ENCODE data around the gene DEFB119. TPM values are rescaled to one million over a fixed set of nuclear protein-coding genes. Genes with fewer than 3 reads are reported as not detected.

DEFB119 gene
- total RNA-seq, 1 donor, result not detected

- no peak within 1 kb of the TSS for H2AFZ ChIP-seq (ENCODE audit: low read length)
- no peaks in the 10 kb centered on the region for H3K79me2 ChIP-seq (ENCODE audit: insufficient read depth, low read length)
These were observed 15.7 kb upstream of the DEFB119 start, which contains the start of gene DEFB121 for GRCh38 chr20:31406115-31406514. DEFB121 (minus strand) TSS chr20:31406215; CDS start chr20:31406152, 63 bp downstream.

GRCh38 chr20:31403886-31404285 lies 13.5 kb upstream of the DEFB119 start:
- no peaks in the 10 kb centered on the region for H3K4me1 ChIP-seq (ENCODE audit: insufficient read depth, low read length)
- no peaks in the 10 kb centered on the region for H4K20me1 ChIP-seq (ENCODE audit: insufficient read depth, low read length)
- no peaks in the 10 kb centered on the region for H3K79me2 ChIP-seq (ENCODE audit: insufficient read depth, low read length)
- no peak overlapping the region for H3K4me2 ChIP-seq (ENCODE audit: insufficient read depth, low read length)
- H3K27me3 ChIP-seq (ENCODE audit: insufficient read depth, low read length), result no peaks in the 10 kb centered on the region
- no peak overlapping the region for H2AFZ ChIP-seq (ENCODE audit: low read length)
- no peaks in the 10 kb centered on the region for H3K9me3 ChIP-seq (ENCODE audit: low read depth, low read length)
- no peak overlapping the region for H3K4me3 ChIP-seq (ENCODE audit: insufficient read depth, low read length)
- no peak for DNase-seq (ENCODE audit: insufficient read length, low spot score, missing footprints)
- no peaks in the 10 kb centered on the region for H3K36me3 ChIP-seq (ENCODE audit: insufficient read depth, low read length)
- H3K27ac ChIP-seq (ENCODE audit: low read depth, low read length), result no peak overlapping the region
- TF ChIP-seq, protein P1, sequence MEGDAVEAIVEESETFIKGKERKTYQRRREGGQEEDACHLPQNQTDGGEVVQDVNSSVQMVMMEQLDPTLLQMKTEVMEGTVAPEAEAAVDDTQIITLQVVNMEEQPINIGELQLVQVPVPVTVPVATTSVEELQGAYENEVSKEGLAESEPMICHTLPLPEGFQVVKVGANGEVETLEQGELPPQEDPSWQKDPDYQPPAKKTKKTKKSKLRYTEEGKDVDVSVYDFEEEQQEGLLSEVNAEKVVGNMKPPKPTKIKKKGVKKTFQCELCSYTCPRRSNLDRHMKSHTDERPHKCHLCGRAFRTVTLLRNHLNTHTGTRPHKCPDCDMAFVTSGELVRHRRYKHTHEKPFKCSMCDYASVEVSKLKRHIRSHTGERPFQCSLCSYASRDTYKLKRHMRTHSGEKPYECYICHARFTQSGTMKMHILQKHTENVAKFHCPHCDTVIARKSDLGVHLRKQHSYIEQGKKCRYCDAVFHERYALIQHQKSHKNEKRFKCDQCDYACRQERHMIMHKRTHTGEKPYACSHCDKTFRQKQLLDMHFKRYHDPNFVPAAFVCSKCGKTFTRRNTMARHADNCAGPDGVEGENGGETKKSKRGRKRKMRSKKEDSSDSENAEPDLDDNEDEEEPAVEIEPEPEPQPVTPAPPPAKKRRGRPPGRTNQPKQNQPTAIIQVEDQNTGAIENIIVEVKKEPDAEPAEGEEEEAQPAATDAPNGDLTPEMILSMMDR (IDR thresholded peaks at IDR 0.05; ENCODE audit: extremely low read depth, low read depth, low read length), result no peak

More at GRCh38 chr20:31406115-31406514, 15.7 kb upstream of the DEFB119 start, which contains the start of gene DEFB121:
- no peak within 1 kb of the TSS for H3K27ac ChIP-seq (ENCODE audit: low read depth, low read length)
- no peaks in the 10 kb centered on the region for H3K4me1 ChIP-seq (ENCODE audit: insufficient read depth, low read length)
- no peaks in the 10 kb centered on the region for H4K20me1 ChIP-seq (ENCODE audit: insufficient read depth, low read length)
- H3K27me3 ChIP-seq (ENCODE audit: insufficient read depth, low read length), result no peaks in the 10 kb centered on the region
- DNase-seq (ENCODE audit: insufficient read length, low spot score, missing footprints), result no peak
- H3K4me2 ChIP-seq (ENCODE audit: insufficient read depth, low read length), result no peak within 1 kb of the TSS
- no peaks in the 10 kb centered on the region for H3K9me3 ChIP-seq (ENCODE audit: low read depth, low read length)
- TF ChIP-seq, protein P1 (IDR thresholded peaks at IDR 0.05; ENCODE audit: extremely low read depth, low read depth, low read length), result no peak
- H3K4me3 ChIP-seq (ENCODE audit: insufficient read depth, low read length), result no peak within 1 kb of the TSS
- H3K36me3 ChIP-seq (ENCODE audit: insufficient read depth, low read length), result no peaks in the 10 kb centered on the region

DNA sequence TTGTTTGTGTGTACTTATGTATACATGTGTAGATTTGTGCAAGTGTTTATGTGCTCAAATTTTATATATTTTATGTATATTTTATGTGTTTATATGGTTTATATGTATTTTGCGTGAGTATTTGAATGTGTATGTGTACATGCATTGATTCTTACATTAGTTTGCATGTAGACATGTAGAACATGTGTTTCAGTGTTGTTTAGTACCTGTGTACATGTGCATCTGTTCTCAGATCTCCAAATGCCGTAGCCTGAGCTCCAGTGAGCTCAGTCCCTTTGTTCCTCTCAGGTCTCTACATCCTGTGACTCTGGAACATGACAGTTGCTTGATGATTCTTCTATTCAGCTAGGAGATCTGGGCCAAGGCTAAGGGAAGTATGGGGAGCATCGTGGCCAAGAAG lies 4.5 kb upstream of the DEFB119 start:
- TF ChIP-seq, protein P1 (IDR thresholded peaks at IDR 0.05; ENCODE audit: extremely low read depth, low read depth, low read length), result no peak
- no peak for DNase-seq (ENCODE audit: insufficient read length, low spot score, missing footprints)

DNA sequence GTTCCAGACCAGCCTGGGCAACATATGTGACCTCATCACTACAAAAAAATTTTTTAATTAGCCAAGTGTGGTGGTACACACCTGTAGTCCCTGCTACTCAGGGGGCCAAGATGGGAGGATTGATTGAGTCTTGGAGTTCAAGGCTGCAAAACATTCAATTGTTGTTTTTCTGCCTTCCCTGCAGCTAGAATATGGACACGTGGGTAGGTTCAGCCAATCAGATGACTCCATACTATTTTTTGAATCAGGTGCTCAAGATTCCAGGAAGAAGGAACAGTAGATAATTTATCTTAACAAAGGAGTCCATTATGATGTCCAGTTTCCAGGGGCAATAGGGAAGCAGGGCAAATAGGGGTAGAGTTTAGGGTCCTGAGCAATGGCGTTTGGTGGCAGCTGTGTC lies 2.4 kb upstream of the DEFB119 start:
- Histone ChIP-seq H3K79me2 (ENCODE audit: insufficient read depth, low read length) (no peaks in the 10 kb centered on the region), H3K27me3 (ENCODE audit: insufficient read depth, low read length) (no peaks in the 10 kb centered on the region), H3K4me2 (ENCODE audit: insufficient read depth, low read length) (no peak overlapping the region), H3K9me3 (ENCODE audit: low read depth, low read length) (no peaks in the 10 kb centered on the region), H2AFZ (ENCODE audit: low read length) (no peak overlapping the region), H3K27ac (ENCODE audit: low read depth, low read length) (no peak overlapping the region), H3K4me1 (ENCODE audit: insufficient read depth, low read length) (no peaks in the 10 kb centered on the region), H3K4me3 (ENCODE audit: insufficient read depth, low read length) (no peak overlapping the region), H4K20me1 (ENCODE audit: insufficient read depth, low read length) (no peaks in the 10 kb centered on the region), H3K36me3 (ENCODE audit: insufficient read depth, low read length) (no peaks in the 10 kb centered on the region)
- DNase-seq (ENCODE audit: insufficient read length, low spot score, missing footprints), result no peak
- TF ChIP-seq, protein P1 (IDR thresholded peaks at IDR 0.05; ENCODE audit: extremely low read depth, low read depth, low read length), result no peak

More for the DNA sequence above, 4.5 kb upstream of the DEFB119 start:
- Histone ChIP-seq H4K20me1 (ENCODE audit: insufficient read depth, low read length) (no peaks in the 10 kb centered on the region), H3K4me2 (ENCODE audit: insufficient read depth, low read length) (no peak overlapping the region), H3K79me2 (ENCODE audit: insufficient read depth, low read length) (no peaks in the 10 kb centered on the region), H2AFZ (ENCODE audit: low read length) (no peak overlapping the region), H3K4me3 (ENCODE audit: insufficient read depth, low read length) (no peak overlapping the region), H3K27ac (ENCODE audit: low read depth, low read length) (no peak overlapping the region), H3K36me3 (ENCODE audit: insufficient read depth, low read length) (no peaks in the 10 kb centered on the region), H3K4me1 (ENCODE audit: insufficient read depth, low read length) (no peaks in the 10 kb centered on the region), H3K9me3 (ENCODE audit: low read depth, low read length) (no peaks in the 10 kb centered on the region), H3K27me3 (ENCODE audit: insufficient read depth, low read length) (no peaks in the 10 kb centered on the region)
